ENCODE measurements around the gene EPHA3.

GRCh38 chr3:89252016-89252415 is 144.6 kb downstream of the EPHA3 start:
- no peak for TF ChIP-seq CTCF (IDR thresholded peaks at IDR 0.05)
- TF ChIP-seq POLR2A (IDR thresholded peaks at IDR 0.05): no peak
